Liver (tissue), 3 donors: ENCODE data around the gene GRIN3A.
A peak's percentile ranks its signal among the peaks of the same experiment; 100 is the strongest.

Experiments
- EGR1 ChIP-seq, 2 donors: IDR thresholded peaks; 2 replicates each; pipeline ENCODE4 v1.6.1; 2016 to 2018; ENCODE audit warnings: antibody characterized with exemption in 2 of 2, low read depth in 2 of 2
- GABPA ChIP-seq, 2 donors: IDR thresholded peaks in 1 of 2; conservative IDR thresholded peaks in 1 of 2; 2 replicates each; pipeline ENCODE4 v1.6.1; 2016; ENCODE audit warnings: antibody characterized with exemption in 2 of 2, mild to moderate bottlenecking in 1 of 2, moderate library complexity in 1 of 2
- HNF4A ChIP-seq, 2 donors: conservative IDR thresholded peaks; 2 replicates each; pipeline ENCODE4 v1.6.1; 2016; ENCODE audit warnings: antibody characterized with exemption in 2 of 2, mild to moderate bottlenecking in 2 of 2
- JUND ChIP-seq, 2 donors: IDR thresholded peaks; 2 replicates each; pipeline ENCODE4 v1.6.1; 2016; ENCODE audit warnings: antibody characterized with exemption in 2 of 2
- NR2F2 ChIP-seq: IDR thresholded peaks from 2 replicates; pipeline ENCODE4 v1.6.1; 2016; ENCODE audit warnings: antibody characterized with exemption
- TAF1 ChIP-seq: conservative IDR thresholded peaks from 2 replicates; pipeline ENCODE4 v1.6.1; 2016; ENCODE audit warnings: antibody characterized with exemption, mild to moderate bottlenecking
- TF ChIP-seq, protein P1 (sequence below): IDR thresholded peaks from 2 replicates; pipeline ENCODE4 v1.6.1; 2016; ENCODE audit warnings: antibody characterized with exemption
- TF ChIP-seq, protein P2 (sequence below): fragments of 150-350 bp; IDR thresholded peaks from 2 replicates; pipeline ENCODE4 v1.5.1; 2017; ENCODE audit warnings: improper control_type of control experiment, low read depth, low read length; ENCODE audit not compliant: missing input control
- TF ChIP-seq, protein P3 (sequence below): IDR thresholded peaks from 2 replicates; pipeline ENCODE4 v1.6.1; 2016; ENCODE audit warnings: antibody characterized with exemption, mild to moderate bottlenecking
- TF ChIP-seq, protein P4 (sequence below): IDR thresholded peaks from 2 replicates; pipeline ENCODE4 v1.6.1; 2016; ENCODE audit warnings: antibody characterized with exemption
- donor health status: healthy.
- donor health status: healthy.

DNA sequence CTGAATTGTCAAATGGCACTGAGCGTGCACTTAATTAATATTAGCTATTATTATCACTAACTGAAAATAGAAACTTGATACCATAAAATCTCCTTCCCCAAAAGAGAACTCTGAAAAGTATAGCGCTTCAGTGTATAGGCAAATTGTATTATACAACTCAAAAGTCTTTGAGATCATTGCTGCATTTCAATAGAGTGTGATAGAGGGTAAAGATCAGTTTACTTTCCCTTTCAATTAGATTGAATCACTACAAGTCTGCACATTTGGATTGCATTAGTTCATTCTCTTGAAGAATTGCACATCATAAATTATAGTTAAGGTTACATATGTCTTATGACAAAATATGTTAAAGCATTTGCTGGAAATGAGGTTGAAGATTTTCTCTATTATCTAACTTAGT is 13.4 kb upstream of the GRIN3A start:
- TF ChIP-seq, protein P1, sequence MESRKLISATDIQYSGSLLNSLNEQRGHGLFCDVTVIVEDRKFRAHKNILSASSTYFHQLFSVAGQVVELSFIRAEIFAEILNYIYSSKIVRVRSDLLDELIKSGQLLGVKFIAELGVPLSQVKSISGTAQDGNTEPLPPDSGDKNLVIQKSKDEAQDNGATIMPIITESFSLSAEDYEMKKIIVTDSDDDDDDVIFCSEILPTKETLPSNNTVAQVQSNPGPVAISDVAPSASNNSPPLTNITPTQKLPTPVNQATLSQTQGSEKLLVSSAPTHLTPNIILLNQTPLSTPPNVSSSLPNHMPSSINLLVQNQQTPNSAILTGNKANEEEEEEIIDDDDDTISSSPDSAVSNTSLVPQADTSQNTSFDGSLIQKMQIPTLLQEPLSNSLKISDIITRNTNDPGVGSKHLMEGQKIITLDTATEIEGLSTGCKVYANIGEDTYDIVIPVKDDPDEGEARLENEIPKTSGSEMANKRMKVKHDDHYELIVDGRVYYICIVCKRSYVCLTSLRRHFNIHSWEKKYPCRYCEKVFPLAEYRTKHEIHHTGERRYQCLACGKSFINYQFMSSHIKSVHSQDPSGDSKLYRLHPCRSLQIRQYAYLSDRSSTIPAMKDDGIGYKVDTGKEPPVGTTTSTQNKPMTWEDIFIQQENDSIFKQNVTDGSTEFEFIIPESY, result no peak
- TF ChIP-seq, protein P2, sequence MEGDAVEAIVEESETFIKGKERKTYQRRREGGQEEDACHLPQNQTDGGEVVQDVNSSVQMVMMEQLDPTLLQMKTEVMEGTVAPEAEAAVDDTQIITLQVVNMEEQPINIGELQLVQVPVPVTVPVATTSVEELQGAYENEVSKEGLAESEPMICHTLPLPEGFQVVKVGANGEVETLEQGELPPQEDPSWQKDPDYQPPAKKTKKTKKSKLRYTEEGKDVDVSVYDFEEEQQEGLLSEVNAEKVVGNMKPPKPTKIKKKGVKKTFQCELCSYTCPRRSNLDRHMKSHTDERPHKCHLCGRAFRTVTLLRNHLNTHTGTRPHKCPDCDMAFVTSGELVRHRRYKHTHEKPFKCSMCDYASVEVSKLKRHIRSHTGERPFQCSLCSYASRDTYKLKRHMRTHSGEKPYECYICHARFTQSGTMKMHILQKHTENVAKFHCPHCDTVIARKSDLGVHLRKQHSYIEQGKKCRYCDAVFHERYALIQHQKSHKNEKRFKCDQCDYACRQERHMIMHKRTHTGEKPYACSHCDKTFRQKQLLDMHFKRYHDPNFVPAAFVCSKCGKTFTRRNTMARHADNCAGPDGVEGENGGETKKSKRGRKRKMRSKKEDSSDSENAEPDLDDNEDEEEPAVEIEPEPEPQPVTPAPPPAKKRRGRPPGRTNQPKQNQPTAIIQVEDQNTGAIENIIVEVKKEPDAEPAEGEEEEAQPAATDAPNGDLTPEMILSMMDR, result no peak
- TF ChIP-seq EGR1 (IDR thresholded peaks at IDR 0.05; ENCODE audit: low read depth in 2 of 2) (no peak), JUND (IDR thresholded peaks at IDR 0.05) (no peak), TAF1 (no peak), GABPA (IDR thresholded peaks at IDR 0.05 in 1 of 2, conservative IDR thresholded peaks at IDR 0.05 in 1 of 2) (no peak), HNF4A (conservative IDR thresholded peaks at IDR 0.05) (peak; percentile 31), NR2F2 (no peak)
- TF ChIP-seq, protein P3, sequence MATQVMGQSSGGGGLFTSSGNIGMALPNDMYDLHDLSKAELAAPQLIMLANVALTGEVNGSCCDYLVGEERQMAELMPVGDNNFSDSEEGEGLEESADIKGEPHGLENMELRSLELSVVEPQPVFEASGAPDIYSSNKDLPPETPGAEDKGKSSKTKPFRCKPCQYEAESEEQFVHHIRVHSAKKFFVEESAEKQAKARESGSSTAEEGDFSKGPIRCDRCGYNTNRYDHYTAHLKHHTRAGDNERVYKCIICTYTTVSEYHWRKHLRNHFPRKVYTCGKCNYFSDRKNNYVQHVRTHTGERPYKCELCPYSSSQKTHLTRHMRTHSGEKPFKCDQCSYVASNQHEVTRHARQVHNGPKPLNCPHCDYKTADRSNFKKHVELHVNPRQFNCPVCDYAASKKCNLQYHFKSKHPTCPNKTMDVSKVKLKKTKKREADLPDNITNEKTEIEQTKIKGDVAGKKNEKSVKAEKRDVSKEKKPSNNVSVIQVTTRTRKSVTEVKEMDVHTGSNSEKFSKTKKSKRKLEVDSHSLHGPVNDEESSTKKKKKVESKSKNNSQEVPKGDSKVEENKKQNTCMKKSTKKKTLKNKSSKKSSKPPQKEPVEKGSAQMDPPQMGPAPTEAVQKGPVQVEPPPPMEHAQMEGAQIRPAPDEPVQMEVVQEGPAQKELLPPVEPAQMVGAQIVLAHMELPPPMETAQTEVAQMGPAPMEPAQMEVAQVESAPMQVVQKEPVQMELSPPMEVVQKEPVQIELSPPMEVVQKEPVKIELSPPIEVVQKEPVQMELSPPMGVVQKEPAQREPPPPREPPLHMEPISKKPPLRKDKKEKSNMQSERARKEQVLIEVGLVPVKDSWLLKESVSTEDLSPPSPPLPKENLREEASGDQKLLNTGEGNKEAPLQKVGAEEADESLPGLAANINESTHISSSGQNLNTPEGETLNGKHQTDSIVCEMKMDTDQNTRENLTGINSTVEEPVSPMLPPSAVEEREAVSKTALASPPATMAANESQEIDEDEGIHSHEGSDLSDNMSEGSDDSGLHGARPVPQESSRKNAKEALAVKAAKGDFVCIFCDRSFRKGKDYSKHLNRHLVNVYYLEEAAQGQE, result no peak
- TF ChIP-seq, protein P4, sequence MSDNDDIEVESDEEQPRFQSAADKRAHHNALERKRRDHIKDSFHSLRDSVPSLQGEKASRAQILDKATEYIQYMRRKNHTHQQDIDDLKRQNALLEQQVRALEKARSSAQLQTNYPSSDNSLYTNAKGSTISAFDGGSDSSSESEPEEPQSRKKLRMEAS, result no peak
